AG09319 (cell line): ENCODE measurements around the gene SLC35F1.

Source experiments
- DNase-seq: peaks from one replicate; pipeline ENCODE4 v3.0.0-alpha.2; 2010; ENCODE audit warnings: low read depth; ENCODE audit errors: extremely low read depth
- CTCF ChIP-seq: IDR thresholded peaks from 2 replicates; pipeline ENCODE4 v1.5.1; 2011; ENCODE audit warnings: low read depth, mild to moderate bottlenecking, inconsistent platforms, low read length, moderate library complexity

Gene SLC35F1

DNA sequence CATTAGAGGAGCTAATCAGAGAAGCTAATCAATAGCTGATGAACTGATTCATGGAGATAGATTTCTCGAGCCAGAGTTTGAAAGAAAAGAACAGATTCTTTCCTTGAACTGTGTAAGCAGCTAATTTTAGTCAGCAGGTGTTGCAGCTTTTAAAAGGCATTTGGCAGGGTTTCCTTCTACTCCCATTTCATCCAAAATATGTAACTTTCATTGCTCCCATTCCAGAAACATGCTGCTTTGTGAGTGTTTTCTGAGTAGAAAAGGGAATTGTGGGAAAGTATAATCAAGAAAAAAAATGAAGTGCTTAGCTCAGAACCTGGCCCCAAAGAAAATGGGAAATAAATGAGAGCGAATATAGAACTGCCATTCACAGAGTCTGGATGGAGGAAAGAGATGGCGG is 20.8 kb downstream of the SLC35F1 start:
- DNase-seq = no peak
- TF ChIP-seq CTCF = no peak

GRCh38 chr6:117928833-117929232 is 21.8 kb downstream of the SLC35F1 start:
- TF ChIP-seq CTCF = no peak
- no peak for DNase-seq

DNA sequence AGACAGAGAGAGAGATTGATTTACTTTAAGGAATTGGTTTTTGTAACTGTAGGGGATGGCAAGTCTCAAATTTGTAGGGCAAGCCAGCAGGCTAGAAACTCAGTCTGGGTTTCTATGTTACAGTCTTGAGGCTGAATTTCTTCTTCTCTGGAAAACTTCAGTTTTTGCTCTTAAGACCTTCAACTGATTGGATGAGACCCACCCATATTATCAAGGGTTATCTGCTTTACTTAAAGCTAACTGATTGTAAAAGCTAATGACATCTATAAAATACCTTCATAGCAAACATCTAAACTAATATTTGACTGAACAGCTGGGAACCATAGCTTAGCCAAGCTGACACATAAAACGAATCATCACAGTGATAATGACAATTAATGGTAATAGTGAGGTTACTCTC is 22.4 kb downstream of the SLC35F1 start:
- TF ChIP-seq CTCF = no peak
- DNase-seq = no peak

DNA sequence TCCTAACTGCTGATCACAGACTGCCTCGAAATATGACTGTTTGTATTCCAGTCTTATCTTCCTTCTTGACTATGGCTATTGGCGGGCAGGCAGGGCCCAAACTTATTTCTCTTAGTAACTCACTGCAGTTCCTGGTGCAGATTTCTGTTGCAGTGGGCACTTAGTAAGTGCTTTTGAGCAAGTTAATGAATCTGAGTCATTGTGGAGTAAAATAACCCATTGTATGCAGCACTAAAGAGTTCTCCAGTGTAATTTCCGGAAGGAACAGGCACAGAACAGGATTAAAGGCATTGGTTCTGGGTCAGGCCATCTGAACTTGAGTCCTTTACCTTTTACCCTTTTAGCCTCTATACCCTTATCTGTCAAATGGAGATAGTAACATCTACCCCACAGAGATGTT is 23.6 kb downstream of the SLC35F1 start:
- no peak for DNase-seq
- no peak for TF ChIP-seq CTCF

DNA sequence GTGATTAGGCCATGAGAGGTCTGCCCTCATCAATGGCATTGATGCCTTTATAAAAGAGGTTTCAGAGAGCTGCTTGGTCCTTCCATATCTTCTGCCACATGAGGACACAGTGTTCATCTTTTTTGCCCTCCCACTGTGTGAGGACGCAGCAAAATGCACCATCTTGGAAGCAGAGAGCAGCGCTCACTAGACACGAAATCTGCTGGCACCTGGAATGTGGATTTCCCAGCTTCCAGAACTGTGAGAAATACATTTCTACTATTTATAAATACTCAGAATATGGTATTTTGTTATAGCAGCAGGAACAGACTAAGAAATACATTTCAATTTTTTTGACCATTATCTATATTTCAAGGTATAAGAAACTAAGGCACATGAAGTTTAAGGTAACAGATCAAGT is 24.9 kb downstream of the SLC35F1 start:
- TF ChIP-seq CTCF = no peak
- no peak for DNase-seq

GRCh38 chr6:117932676-117933075 is 25.6 kb downstream of the SLC35F1 start:
- no peak for TF ChIP-seq CTCF
- DNase-seq = no peak

GRCh38 chr6:117933471-117933870 is 26.4 kb downstream of the SLC35F1 start:
- DNase-seq = no peak
- TF ChIP-seq CTCF = no peak
